Measurements from ENCODE around the gene DLL4. TPM values are rescaled to one million over a fixed set of nuclear protein-coding genes. Genes with fewer than 3 reads are reported as not detected.

Gene DLL4
- total and polyA plus RNA-seq, 4 donors, result 0.20 to 28.4 (median 5.0) TPM

GRCh38 chr15:40921949-40922607 is 7.1 kb upstream of the DLL4 start:
- H3K36me3 ChIP-seq (ENCODE audit: control insufficient read depth in 1 of 2, insufficient read depth in 2 of 2, low read length in 1 of 2), result no peaks in the 10 kb centered on the region
- H3K4me3 ChIP-seq (ENCODE audit: low read length in 2 of 2), result no peak overlapping the region

DNA sequence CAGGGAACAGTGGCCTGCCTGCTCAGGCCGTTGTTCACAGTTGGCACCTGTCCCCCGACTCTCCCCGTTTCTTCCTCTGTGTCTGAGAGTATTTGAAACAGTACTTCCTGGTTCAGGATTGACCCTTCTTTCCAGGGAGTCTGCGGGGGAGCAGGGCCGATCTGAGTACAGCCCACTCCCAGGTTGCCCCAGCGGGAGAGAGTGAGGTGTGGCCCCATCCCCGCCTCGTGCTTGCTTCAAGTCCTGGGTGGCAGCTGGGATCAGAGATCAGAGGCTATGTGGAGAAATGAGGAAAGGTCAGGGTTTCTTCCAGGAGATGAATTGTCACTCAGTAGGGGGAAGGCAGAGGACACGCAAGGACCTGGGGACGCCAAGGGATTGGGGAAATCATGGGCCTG is 6.5 kb upstream of the DLL4 start:
- Histone ChIP-seq H3K27me3 (ENCODE audit: control insufficient read depth in 1 of 2, insufficient read depth in 2 of 2, low read length in 1 of 2) (no peaks in the 10 kb centered on the region), H3K4me1 (ENCODE audit: control insufficient read depth in 1 of 2, insufficient read depth in 2 of 2, low read length in 2 of 2) (no peaks in the 10 kb centered on the region), H3K9me3 (ENCODE audit: control insufficient read depth, low read length) (no peaks in the 10 kb centered on the region), H3K27ac (ENCODE audit: low read depth in 1 of 2, low read length in 2 of 2) (no peak overlapping the region), H3K36me3 (ENCODE audit: control insufficient read depth in 1 of 2, insufficient read depth in 2 of 2, low read length in 1 of 2) (no peaks in the 10 kb centered on the region), H3K4me3 (ENCODE audit: low read length in 2 of 2) (no peak overlapping the region)
- WGBS, 2 donors, result 78 to 80% methylated on average over 10 of the region's 10 CpGs
- DNase-seq (no peak), ATAC-seq (ENCODE audit: low FRiP score) (no peak)
- intact Hi-C loops (cut with DNase I), result no loop called here

More at GRCh38 chr15:40921949-40922607, 7.1 kb upstream of the DLL4 start:
- intact Hi-C loops (cut with DNase I), result no loop called here
- 84% methylated on average over 5 of the region's 5 CpGs for WGBS, 2 donors
- ATAC-seq (ENCODE audit: low FRiP score) (no peak), DNase-seq (no peak)
- no peaks in the 10 kb centered on the region for H3K27me3 ChIP-seq (ENCODE audit: control insufficient read depth in 1 of 2, insufficient read depth in 2 of 2, low read length in 1 of 2)
- no peaks in the 10 kb centered on the region for H3K4me1 ChIP-seq (ENCODE audit: control insufficient read depth in 1 of 2, insufficient read depth in 2 of 2, low read length in 2 of 2)
- no peak overlapping the region for H3K27ac ChIP-seq (ENCODE audit: low read depth in 1 of 2, low read length in 2 of 2)
- H3K9me3 ChIP-seq (ENCODE audit: control insufficient read depth, low read length), result no peaks in the 10 kb centered on the region

DNA sequence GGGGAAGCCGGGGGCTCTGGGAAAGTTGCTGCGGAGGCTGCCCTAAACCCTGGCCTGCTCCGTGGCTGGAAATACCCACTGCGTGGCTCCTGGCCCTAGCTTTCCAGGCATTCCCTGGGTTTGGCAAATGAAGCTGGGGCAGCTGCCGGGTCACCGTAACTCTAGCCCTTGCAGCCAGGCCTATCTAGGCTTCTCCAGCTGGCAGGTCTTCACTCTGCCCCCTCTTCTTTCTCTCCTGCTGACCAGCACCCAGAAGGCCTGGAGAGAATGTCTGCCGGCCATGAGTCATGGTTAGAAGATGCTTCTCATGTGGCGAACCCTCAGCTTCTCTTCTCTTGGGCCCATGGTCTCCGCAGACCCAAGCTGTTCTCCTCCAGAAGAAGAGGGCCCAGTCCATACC is 5.6 kb upstream of the DLL4 start:
- DNase-seq (no peak), ATAC-seq (ENCODE audit: low FRiP score) (no peak)
- H3K36me3 ChIP-seq (ENCODE audit: control insufficient read depth in 1 of 2, insufficient read depth in 2 of 2, low read length in 1 of 2), result no peaks in the 10 kb centered on the region
- no peaks in the 10 kb centered on the region for H3K4me1 ChIP-seq (ENCODE audit: control insufficient read depth in 1 of 2, insufficient read depth in 2 of 2, low read length in 2 of 2)
- 91 to 93% methylated on average over 8 to 9 of the region's 9 CpGs for WGBS, 2 donors
- H3K4me3 ChIP-seq (ENCODE audit: low read length in 2 of 2), result no peak overlapping the region
- no peaks in the 10 kb centered on the region for H3K27me3 ChIP-seq (ENCODE audit: control insufficient read depth in 1 of 2, insufficient read depth in 2 of 2, low read length in 1 of 2)
- H3K27ac ChIP-seq (ENCODE audit: low read depth in 1 of 2, low read length in 2 of 2), result no peak overlapping the region
- no peaks in the 10 kb centered on the region for H3K9me3 ChIP-seq (ENCODE audit: control insufficient read depth, low read length)
- intact Hi-C loops (cut with DNase I), result no loop called here

DNA sequence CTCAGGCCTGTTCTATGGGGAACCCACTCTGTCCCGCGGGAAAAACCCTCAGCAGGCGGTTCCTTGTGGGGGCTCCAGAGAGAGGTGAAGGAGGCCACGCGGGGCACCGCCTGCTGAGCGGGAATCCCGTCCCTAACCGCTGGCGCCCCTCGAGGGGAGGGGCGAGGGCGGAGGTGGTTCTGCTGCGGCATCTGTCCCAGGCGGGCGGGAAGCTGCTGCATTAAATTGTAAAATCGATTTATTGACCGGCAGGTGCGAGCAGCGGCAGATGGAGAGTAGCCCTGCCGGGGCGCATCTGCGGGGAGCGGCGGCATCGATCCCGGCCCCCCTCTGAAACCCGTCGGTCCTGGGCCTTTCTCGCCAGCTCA is 3.7 kb upstream of the DLL4 start:
- Histone ChIP-seq H3K4me1 (ENCODE audit: control insufficient read depth in 1 of 2, insufficient read depth in 2 of 2, low read length in 2 of 2) (no peaks in the 10 kb centered on the region), H3K9me3 (ENCODE audit: control insufficient read depth, low read length) (no peaks in the 10 kb centered on the region), H3K4me3 (ENCODE audit: low read length in 2 of 2) (no peak overlapping the region), H3K36me3 (ENCODE audit: control insufficient read depth in 1 of 2, insufficient read depth in 2 of 2, low read length in 1 of 2) (no peaks in the 10 kb centered on the region), H3K27ac (ENCODE audit: low read depth in 1 of 2, low read length in 2 of 2) (no peak overlapping the region), H3K27me3 (ENCODE audit: control insufficient read depth in 1 of 2, insufficient read depth in 2 of 2, low read length in 1 of 2) (no peaks in the 10 kb centered on the region)
- intact Hi-C loops (cut with DNase I), result no loop called here
- ATAC-seq (ENCODE audit: low FRiP score) (no peak), DNase-seq (no peak)
- WGBS, 2 donors, result 65 to 71% methylated on average over 27 to 30 of the region's 30 CpGs

DNA sequence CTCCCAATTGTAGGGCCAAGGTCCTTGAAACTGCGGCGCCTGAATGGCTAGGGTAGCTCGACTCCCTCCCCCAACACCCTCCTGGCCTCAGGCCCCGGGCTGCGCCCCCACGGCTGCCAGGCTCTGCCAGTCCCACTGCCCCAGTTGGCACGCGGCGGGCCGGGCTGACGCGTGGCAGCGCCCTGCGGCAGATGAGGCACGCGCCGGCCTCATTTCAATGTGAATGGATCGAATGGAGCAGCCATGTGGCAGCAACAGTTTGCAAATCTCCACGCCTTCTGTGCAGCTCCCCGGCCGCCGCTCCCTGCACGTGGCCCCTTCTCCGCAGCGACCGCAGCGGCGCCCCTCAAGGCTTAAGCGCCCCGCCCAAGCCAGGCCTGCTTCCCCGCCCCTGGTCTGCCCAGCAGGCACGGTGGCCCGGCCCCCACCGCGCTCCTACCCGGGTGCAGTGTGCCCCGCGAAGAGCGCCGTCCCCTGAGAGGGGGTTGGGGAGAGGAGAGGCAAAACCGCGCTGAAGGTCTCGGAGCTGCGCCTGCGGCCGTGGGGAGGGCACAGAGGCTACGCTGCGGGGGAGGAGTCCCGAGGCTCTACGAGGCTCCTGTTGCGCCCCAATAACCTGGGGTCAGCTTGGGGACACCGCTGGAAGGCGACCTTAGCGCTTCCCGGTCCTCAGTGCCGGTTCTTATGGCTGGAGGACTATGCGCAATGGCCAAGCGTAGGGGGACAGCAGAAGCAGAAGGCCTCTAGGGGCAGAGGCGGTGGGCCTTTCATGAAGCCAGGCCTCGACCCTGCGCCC is 3.1 kb upstream of the DLL4 start:
- WGBS, 2 donors, result 17 to 18% methylated on average over 59 to 61 of the region's 61 CpGs
- H3K36me3 ChIP-seq (ENCODE audit: control insufficient read depth in 1 of 2, insufficient read depth in 2 of 2, low read length in 1 of 2), result no peaks in the 10 kb centered on the region
- no peak overlapping the region for H3K27ac ChIP-seq (ENCODE audit: low read depth in 1 of 2, low read length in 2 of 2)
- no peaks in the 10 kb centered on the region for H3K4me1 ChIP-seq (ENCODE audit: control insufficient read depth in 1 of 2, insufficient read depth in 2 of 2, low read length in 2 of 2)
- no peak overlapping the region for H3K4me3 ChIP-seq (ENCODE audit: low read length in 2 of 2)
- intact Hi-C loops (cut with DNase I), result no loop called here
- ATAC-seq (ENCODE audit: low FRiP score) (no peak), DNase-seq (no peak)
- H3K9me3 ChIP-seq (ENCODE audit: control insufficient read depth, low read length), result no peaks in the 10 kb centered on the region
- no peaks in the 10 kb centered on the region for H3K27me3 ChIP-seq (ENCODE audit: control insufficient read depth in 1 of 2, insufficient read depth in 2 of 2, low read length in 1 of 2)

DNA sequence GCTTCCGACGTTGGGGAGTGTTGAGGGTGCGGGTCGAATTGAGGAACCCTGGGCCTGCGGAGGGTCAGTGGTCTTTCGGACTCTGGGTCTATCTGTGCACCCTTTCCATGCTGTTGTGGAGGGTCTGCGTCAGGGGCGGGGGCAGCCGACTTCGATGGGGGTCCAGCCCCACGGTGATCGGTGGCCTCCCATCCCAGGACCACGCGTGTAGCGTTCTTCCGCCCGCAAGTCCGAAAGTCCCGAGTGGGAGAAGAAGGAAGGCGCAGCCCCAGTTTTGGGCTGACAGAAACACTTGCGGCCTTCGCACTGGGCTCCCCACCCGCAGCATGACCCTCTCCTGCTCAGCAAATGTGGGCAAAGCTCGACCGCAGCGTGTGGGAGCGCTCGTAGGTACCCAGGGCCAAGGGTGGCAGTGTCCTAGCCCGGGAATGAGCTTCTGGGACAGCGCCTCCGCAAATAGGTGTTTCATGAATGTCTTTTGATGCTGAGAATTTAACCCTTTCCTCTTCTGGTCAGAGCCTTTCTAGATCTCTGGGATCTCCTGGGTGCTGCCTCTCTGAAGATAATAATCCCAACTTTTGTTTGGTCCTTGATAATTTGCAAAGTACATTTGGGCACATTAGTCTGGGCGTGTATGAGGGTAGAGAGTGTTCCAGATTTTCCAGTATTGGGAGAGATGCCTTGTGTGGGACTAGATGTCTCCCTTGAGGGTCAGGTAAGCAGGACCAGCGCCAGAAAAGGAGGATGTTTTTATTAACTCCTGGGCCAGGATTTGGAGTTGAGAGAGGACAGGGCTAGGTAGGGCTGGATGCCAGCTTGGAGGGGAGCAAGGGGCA is 2.3 kb upstream of the DLL4 start:
- Histone ChIP-seq H3K9me3 (ENCODE audit: control insufficient read depth, low read length) (no peaks in the 10 kb centered on the region), H3K36me3 (ENCODE audit: control insufficient read depth in 1 of 2, insufficient read depth in 2 of 2, low read length in 1 of 2) (no peaks in the 10 kb centered on the region), H3K27me3 (ENCODE audit: control insufficient read depth in 1 of 2, insufficient read depth in 2 of 2, low read length in 1 of 2) (no peaks in the 10 kb centered on the region), H3K27ac (ENCODE audit: low read depth in 1 of 2, low read length in 2 of 2) (no peak overlapping the region), H3K4me1 (ENCODE audit: control insufficient read depth in 1 of 2, insufficient read depth in 2 of 2, low read length in 2 of 2) (no peaks in the 10 kb centered on the region), H3K4me3 (ENCODE audit: low read length in 2 of 2) (no peak overlapping the region)
- ATAC-seq (ENCODE audit: low FRiP score) (no peak), DNase-seq (no peak)
- WGBS, 2 donors, result 54 to 61% methylated on average over 30 to 33 of the region's 33 CpGs
- intact Hi-C loops (cut with DNase I), result no loop called here

DNA sequence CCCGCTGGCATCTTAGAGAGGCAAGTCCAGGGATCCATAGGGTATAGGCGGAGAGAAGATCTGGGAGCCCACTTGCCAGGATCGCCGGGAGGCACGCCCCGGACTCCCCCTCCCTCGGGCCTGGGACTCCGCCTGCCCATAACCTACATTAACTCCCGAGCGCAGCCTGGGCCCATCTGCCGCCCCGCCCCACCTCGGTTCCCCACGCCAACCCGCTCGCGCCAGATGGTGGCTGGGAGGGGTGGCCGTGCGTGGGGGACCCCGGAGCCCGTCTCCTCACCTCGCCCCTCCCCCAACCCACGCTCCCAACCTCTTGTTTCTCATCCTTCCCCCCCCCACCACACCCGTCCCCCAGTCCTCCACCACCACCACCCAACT is 1.7 kb upstream of the DLL4 start:
- no peaks in the 10 kb centered on the region for H3K27me3 ChIP-seq (ENCODE audit: control insufficient read depth in 1 of 2, insufficient read depth in 2 of 2, low read length in 1 of 2)
- no peak overlapping the region for H3K27ac ChIP-seq (ENCODE audit: low read depth in 1 of 2, low read length in 2 of 2)
- WGBS, 2 donors, result 21 to 25% methylated on average over 20 to 24 of the region's 24 CpGs
- ATAC-seq (ENCODE audit: low FRiP score), result no peak
- intact Hi-C loops (cut with DNase I), result no loop called here
- no peaks in the 10 kb centered on the region for H3K9me3 ChIP-seq (ENCODE audit: control insufficient read depth, low read length)
- no peaks in the 10 kb centered on the region for H3K36me3 ChIP-seq (ENCODE audit: control insufficient read depth in 1 of 2, insufficient read depth in 2 of 2, low read length in 1 of 2)
- no peak overlapping the region for H3K4me3 ChIP-seq (ENCODE audit: low read length in 2 of 2)
- DNase-seq, result no peak
- H3K4me1 ChIP-seq (ENCODE audit: control insufficient read depth in 1 of 2, insufficient read depth in 2 of 2, low read length in 2 of 2), result no peaks in the 10 kb centered on the region

DNA sequence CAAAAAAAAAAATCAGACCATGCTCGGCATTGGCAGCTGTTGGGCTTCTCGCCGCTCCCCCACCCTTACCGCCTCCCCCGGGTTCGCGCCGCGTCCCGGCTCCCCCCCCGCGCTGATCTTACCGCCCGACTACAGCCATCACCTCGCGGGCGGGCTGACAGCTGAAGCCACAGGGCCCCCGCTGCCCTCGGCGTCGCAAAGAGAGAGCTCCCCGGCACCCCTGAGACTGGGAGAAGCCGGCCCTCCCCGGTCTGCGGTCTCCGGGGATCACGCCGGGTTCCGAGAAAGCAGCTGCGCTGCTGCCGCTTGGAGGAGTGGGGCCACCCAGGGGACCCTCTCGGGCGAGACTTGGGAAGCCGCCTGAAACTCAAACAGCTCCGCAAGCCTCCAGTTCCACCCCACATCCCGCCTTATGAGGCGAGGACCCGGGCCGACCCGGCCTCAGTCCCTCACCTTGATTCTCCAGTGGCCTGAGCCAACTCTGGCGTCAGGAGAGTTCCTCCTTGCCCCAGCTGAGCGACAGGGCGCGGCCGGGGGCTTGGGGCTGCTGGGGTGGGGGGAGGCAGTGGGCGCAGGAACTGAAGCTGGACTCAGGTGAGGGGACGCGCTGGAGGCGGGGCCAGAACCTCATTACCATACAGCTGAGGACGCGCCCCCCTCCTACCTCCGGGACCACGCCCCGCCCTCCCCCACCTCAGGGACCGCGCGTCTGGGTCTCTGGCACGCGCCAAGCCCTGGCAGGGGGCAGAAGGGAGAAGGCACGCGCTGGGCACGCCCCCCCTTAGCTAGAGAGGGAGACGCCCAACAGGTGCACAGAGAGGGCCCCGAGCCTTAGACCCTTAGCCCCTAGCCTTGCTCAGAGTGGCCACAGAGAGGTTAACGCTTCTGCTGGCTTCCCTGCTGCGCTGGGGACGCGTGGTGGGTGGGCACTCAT is 1.0 kb upstream of the DLL4 start:
- Histone ChIP-seq H3K27me3 (ENCODE audit: control insufficient read depth in 1 of 2, insufficient read depth in 2 of 2, low read length in 1 of 2) (no peaks in the 10 kb centered on the region), H3K36me3 (ENCODE audit: control insufficient read depth in 1 of 2, insufficient read depth in 2 of 2, low read length in 1 of 2) (no peaks in the 10 kb centered on the region), H3K9me3 (ENCODE audit: control insufficient read depth, low read length) (no peaks in the 10 kb centered on the region), H3K27ac (ENCODE audit: low read depth in 1 of 2, low read length in 2 of 2) (no peak overlapping the region), H3K4me1 (ENCODE audit: control insufficient read depth in 1 of 2, insufficient read depth in 2 of 2, low read length in 2 of 2) (no peaks in the 10 kb centered on the region), H3K4me3 (ENCODE audit: low read length in 2 of 2) (peak overlapping the region in 1 of 2 donors; percentile 5)
- WGBS, 2 donors, result 1% methylated on average over 63 to 68 of the region's 68 CpGs
- intact Hi-C loops (cut with DNase I), result no loop called here
- no peak for DNase-seq
- ATAC-seq (ENCODE audit: low FRiP score), result no peak
